Large intestine (tissue), 1 donor: ENCODE measurements around the gene SHISA7. TPM values are rescaled to one million over a fixed set of nuclear protein-coding genes. Genes with fewer than 3 reads are reported as not detected.

Source experiments
- polyA plus RNA-seq: library from polyadenylated mRNA; unstranded; fragments of 120-200 nt; gene quantifications from one replicate; pipeline ENCODE4 v1.2.1, GENCODE V29; 2013

Gene SHISA7
- polyA plus RNA-seq, 1 donor: 1.1 TPM

Other genes with a start within 250 kb of the SHISA7 start
- gene PTPRH, start 233.8 kb downstream of the SHISA7 start, polyA plus RNA-seq: 28.1 TPM
- 69.0 TPM for gene TMEM86B, start 214.5 kb downstream of the SHISA7 start, polyA plus RNA-seq
- gene PPP6R1, start 184.3 kb downstream of the SHISA7 start, polyA plus RNA-seq: 65.1 TPM
- gene HSPBP1, start 163.2 kb downstream of the SHISA7 start, polyA plus RNA-seq: 29.4 TPM
- gene BRSK1, start 159.3 kb downstream of the SHISA7 start, polyA plus RNA-seq: 9.7 TPM
- 71.4 TPM for gene TMEM150B, start 118.0 kb downstream of the SHISA7 start, polyA plus RNA-seq
- gene KMT5C, start 103.4 kb downstream of the SHISA7 start, polyA plus RNA-seq: 21.5 TPM
- gene COX6B2, start 88.6 kb downstream of the SHISA7 start, polyA plus RNA-seq: 1.3 TPM
- 0.03 TPM for gene GARIN5B, start 80.0 kb downstream of the SHISA7 start, polyA plus RNA-seq
- 0.66 TPM for gene IL11, start 72.8 kb downstream of the SHISA7 start, polyA plus RNA-seq
- 0.93 TPM for gene TMEM190, start 66.5 kb downstream of the SHISA7 start, polyA plus RNA-seq
- 8.7 TPM for gene TMEM238, start 59.0 kb downstream of the SHISA7 start, polyA plus RNA-seq
- gene RPL28, start 57.4 kb downstream of the SHISA7 start, polyA plus RNA-seq: 2,127 TPM
- gene UBE2S, start 35.5 kb downstream of the SHISA7 start, polyA plus RNA-seq: 29.9 TPM
- 30.4 TPM for gene ISOC2, start 18.3 kb upstream of the SHISA7 start, polyA plus RNA-seq
- not detected for gene C19orf85, start 21.5 kb upstream of the SHISA7 start, polyA plus RNA-seq
- 5.6 TPM for gene ZNF628, start 33.3 kb upstream of the SHISA7 start, polyA plus RNA-seq
- 14.0 TPM for gene NAT14, start 41.9 kb upstream of the SHISA7 start, polyA plus RNA-seq
- gene SSC5D, start 45.1 kb upstream of the SHISA7 start, polyA plus RNA-seq: 4.0 TPM
- 0.66 TPM for gene SBK2, start 93.8 kb upstream of the SHISA7 start, polyA plus RNA-seq
- gene SBK3, start 102.2 kb upstream of the SHISA7 start, polyA plus RNA-seq: 0.15 TPM
- 14.9 TPM for gene ZNF579, start 137.5 kb upstream of the SHISA7 start, polyA plus RNA-seq
- 13.9 TPM for gene FIZ1, start 156.2 kb upstream of the SHISA7 start, polyA plus RNA-seq
- 18.9 TPM for gene ZNF524, start 157.0 kb upstream of the SHISA7 start, polyA plus RNA-seq
- 10.4 TPM for gene ZNF865, start 162.3 kb upstream of the SHISA7 start, polyA plus RNA-seq
- 15.6 TPM for gene ZNF784, start 181.3 kb upstream of the SHISA7 start, polyA plus RNA-seq
- 31.3 TPM for gene ZNF580, start 197.7 kb upstream of the SHISA7 start, polyA plus RNA-seq
- 29.1 TPM for gene ZNF581, start 200.3 kb upstream of the SHISA7 start, polyA plus RNA-seq
- 11.6 TPM for gene CCDC106, start 204.9 kb upstream of the SHISA7 start, polyA plus RNA-seq
- 167 TPM for gene U2AF2, start 211.7 kb upstream of the SHISA7 start, polyA plus RNA-seq
- 153 TPM for gene EPN1, start 231.9 kb upstream of the SHISA7 start, polyA plus RNA-seq